Measurements from ENCODE around the gene VTI1A.

VTI1A gene

DNA sequence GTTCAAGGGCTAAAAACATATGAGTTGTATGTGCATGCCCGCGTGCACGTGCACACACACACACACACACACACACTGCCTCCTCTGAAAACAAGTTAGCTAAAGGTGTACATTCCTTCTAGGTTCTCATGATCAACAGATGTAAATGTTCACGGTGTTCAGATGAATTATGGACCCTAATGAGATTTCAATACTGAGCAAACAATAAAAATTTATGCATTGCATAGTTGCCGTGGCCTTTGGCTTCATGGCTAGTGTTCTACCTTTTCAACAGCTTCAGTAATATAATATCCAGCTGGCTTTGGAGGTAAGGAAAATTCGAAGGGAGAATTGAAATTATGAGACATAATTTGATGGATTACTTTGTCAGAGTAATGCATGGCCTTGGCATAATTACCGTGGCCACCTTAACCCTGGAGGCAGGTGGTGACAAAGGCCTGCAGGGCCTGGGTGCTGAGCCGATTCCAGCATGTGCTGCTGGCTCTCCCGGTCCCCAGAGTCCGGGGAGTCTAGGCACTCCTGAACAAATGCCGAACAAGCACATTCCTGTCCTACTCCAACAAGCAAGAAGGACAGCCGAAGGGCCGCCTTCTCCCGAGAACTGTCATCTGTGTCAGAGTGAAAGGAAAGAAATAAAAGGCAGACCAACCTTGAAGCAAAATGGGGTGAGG lies 336.5 kb downstream of the VTI1A start:
- Histone ChIP-seq H2AFZ (peak overlapping the region; percentile 63), H3K36me3 (ENCODE audit: control insufficient read depth, insufficient read depth, low read length) (no peaks in the 10 kb centered on the region), H3K4me3 (ENCODE audit: low read depth, low read length) (no peak overlapping the region), H3K27me3 (ENCODE audit: control insufficient read depth, insufficient read depth, low read length) (no peaks in the 10 kb centered on the region), H3K9me3 (ENCODE audit: control insufficient read depth, low read length) (no peaks in the 10 kb centered on the region), H3K79me2 (no peaks in the 10 kb centered on the region), H3K27ac (peak overlapping the region; percentile 48), H3K4me2 (ENCODE audit: low read length) (peak overlapping the region; percentile 46), H3K4me1 (peaks cover 18% of the 10 kb centered on the region), H3K9ac (no peak overlapping the region)
- TF ChIP-seq, protein P1, sequence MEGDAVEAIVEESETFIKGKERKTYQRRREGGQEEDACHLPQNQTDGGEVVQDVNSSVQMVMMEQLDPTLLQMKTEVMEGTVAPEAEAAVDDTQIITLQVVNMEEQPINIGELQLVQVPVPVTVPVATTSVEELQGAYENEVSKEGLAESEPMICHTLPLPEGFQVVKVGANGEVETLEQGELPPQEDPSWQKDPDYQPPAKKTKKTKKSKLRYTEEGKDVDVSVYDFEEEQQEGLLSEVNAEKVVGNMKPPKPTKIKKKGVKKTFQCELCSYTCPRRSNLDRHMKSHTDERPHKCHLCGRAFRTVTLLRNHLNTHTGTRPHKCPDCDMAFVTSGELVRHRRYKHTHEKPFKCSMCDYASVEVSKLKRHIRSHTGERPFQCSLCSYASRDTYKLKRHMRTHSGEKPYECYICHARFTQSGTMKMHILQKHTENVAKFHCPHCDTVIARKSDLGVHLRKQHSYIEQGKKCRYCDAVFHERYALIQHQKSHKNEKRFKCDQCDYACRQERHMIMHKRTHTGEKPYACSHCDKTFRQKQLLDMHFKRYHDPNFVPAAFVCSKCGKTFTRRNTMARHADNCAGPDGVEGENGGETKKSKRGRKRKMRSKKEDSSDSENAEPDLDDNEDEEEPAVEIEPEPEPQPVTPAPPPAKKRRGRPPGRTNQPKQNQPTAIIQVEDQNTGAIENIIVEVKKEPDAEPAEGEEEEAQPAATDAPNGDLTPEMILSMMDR (IDR thresholded peaks at IDR 0.05): no peak

DNA sequence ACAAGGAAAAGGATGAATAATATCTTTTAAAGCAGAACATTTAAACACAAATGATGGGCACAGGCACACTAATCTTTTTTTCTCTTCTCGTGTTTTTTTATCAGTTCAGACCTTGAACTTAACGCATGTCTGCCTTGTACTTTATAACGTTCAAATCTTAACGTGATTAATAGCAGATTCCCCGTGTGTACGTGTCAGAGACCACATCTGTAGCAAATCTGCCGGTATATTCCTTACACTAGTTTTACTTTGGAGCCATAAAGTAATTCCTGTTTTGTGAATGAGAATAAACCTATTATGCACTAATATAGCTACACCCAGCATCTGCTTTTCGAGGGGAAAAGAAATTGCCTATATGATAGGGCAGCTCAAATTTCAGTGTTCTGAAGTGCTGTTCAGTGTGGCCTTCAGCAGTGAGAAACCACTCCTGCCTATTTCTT lies 337.0 kb downstream of the VTI1A start:
- no peaks in the 10 kb centered on the region for H3K36me3 ChIP-seq (ENCODE audit: control insufficient read depth, insufficient read depth, low read length)
- peak overlapping the region; percentile 48 for H3K27ac ChIP-seq
- peak overlapping the region; percentile 46 for H3K4me2 ChIP-seq (ENCODE audit: low read length)
- TF ChIP-seq, protein P1 (IDR thresholded peaks at IDR 0.05): no peak
- peak overlapping the region; percentile 63 for H2AFZ ChIP-seq
- H3K4me3 ChIP-seq (ENCODE audit: low read depth, low read length): no peak overlapping the region
- no peaks in the 10 kb centered on the region for H3K9me3 ChIP-seq (ENCODE audit: control insufficient read depth, low read length)
- peaks cover 14% of the 10 kb centered on the region for H3K4me1 ChIP-seq
- H3K79me2 ChIP-seq: no peaks in the 10 kb centered on the region
- no peaks in the 10 kb centered on the region for H3K27me3 ChIP-seq (ENCODE audit: control insufficient read depth, insufficient read depth, low read length)
- H3K9ac ChIP-seq: no peak overlapping the region

DNA sequence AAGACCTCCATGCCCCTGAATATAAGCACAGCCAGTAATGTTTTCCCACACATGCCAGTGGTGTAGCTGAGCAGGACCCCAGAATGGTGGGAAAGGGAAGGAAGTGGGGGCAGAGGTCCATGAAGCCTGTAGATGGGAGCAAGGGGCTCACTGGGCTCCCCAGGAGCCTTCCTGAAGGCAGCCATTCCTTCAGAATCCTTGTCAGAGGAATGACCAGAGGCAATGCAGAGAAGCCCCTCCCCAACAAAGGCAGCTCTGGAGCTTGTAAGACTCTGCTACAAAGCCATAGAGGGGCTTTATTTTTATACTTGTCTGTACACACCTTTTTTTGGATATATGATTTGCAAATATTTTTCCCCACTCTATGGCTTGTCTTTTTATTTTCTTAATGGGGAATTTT lies 338.1 kb downstream of the VTI1A start:
- H3K27ac ChIP-seq: no peak overlapping the region
- no peak overlapping the region for H3K4me2 ChIP-seq (ENCODE audit: low read length)
- no peaks in the 10 kb centered on the region for H3K36me3 ChIP-seq (ENCODE audit: control insufficient read depth, insufficient read depth, low read length)
- no peak overlapping the region for H2AFZ ChIP-seq
- H3K4me1 ChIP-seq: peaks cover 8% of the 10 kb centered on the region
- TF ChIP-seq, protein P1 (IDR thresholded peaks at IDR 0.05): no peak
- no peaks in the 10 kb centered on the region for H3K9me3 ChIP-seq (ENCODE audit: control insufficient read depth, low read length)
- no peaks in the 10 kb centered on the region for H3K27me3 ChIP-seq (ENCODE audit: control insufficient read depth, insufficient read depth, low read length)
- H3K79me2 ChIP-seq: no peaks in the 10 kb centered on the region
- no peak overlapping the region for H3K9ac ChIP-seq
- H3K4me3 ChIP-seq (ENCODE audit: low read depth, low read length): no peak overlapping the region

DNA sequence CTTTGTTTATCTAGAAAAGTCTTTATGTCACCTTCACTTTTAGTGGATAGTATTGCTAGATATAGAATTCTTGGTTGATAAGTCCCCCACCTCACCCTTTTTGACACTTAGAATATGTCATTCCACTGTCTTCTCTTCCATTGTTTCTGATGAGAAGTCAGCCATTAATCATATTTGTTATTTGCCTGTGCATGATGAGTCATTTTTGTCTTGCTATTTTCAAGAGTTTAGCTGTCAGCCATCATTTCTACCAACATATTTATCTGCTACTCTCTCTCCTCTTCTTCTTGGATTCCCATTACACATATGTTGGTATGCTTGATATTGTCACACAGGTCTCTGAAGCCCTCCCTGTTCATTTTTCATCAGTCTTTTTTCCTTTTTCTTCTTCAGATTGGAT lies 342.2 kb downstream of the VTI1A start:
- Histone ChIP-seq H3K36me3 (ENCODE audit: control insufficient read depth, insufficient read depth, low read length) (no peaks in the 10 kb centered on the region), H2AFZ (no peak overlapping the region), H3K27me3 (ENCODE audit: control insufficient read depth, insufficient read depth, low read length) (no peaks in the 10 kb centered on the region), H3K4me2 (ENCODE audit: low read length) (no peak overlapping the region), H3K4me3 (ENCODE audit: low read depth, low read length) (no peak overlapping the region), H3K9ac (no peak overlapping the region), H3K4me1 (no peaks in the 10 kb centered on the region), H3K27ac (no peak overlapping the region), H3K79me2 (no peaks in the 10 kb centered on the region), H3K9me3 (ENCODE audit: control insufficient read depth, low read length) (no peaks in the 10 kb centered on the region)
- TF ChIP-seq, protein P1 (IDR thresholded peaks at IDR 0.05): no peak

DNA sequence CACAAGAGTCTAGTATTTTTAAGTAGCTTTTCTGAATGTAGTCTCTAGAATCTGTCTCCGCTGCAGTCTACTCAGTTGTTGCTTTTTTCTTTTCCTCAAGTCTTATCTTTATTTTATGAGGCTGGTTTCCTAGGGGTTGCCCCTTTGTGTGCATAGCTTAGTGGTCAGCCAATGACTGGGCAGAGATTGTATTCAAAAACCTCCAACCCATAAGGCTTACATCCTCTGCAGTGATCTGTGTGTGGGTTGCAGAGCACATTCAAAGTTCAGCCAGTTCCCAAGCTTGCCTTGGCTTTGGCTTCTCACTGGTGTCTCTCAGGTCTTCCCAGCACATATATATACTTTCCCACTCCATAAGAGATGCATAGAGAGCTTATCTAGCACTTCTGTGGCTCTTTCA lies 343.0 kb downstream of the VTI1A start:
- Histone ChIP-seq H3K4me3 (ENCODE audit: low read depth, low read length) (no peak overlapping the region), H3K79me2 (no peaks in the 10 kb centered on the region), H3K4me2 (ENCODE audit: low read length) (no peak overlapping the region), H3K36me3 (ENCODE audit: control insufficient read depth, insufficient read depth, low read length) (no peaks in the 10 kb centered on the region), H2AFZ (no peak overlapping the region), H3K27ac (no peak overlapping the region), H3K4me1 (no peaks in the 10 kb centered on the region), H3K9ac (no peak overlapping the region), H3K27me3 (ENCODE audit: control insufficient read depth, insufficient read depth, low read length) (no peaks in the 10 kb centered on the region), H3K9me3 (ENCODE audit: control insufficient read depth, low read length) (no peaks in the 10 kb centered on the region)
- TF ChIP-seq, protein P1 (IDR thresholded peaks at IDR 0.05): no peak
